Measurements from ENCODE around the gene TOM1L2.

TOM1L2 gene

DNA sequence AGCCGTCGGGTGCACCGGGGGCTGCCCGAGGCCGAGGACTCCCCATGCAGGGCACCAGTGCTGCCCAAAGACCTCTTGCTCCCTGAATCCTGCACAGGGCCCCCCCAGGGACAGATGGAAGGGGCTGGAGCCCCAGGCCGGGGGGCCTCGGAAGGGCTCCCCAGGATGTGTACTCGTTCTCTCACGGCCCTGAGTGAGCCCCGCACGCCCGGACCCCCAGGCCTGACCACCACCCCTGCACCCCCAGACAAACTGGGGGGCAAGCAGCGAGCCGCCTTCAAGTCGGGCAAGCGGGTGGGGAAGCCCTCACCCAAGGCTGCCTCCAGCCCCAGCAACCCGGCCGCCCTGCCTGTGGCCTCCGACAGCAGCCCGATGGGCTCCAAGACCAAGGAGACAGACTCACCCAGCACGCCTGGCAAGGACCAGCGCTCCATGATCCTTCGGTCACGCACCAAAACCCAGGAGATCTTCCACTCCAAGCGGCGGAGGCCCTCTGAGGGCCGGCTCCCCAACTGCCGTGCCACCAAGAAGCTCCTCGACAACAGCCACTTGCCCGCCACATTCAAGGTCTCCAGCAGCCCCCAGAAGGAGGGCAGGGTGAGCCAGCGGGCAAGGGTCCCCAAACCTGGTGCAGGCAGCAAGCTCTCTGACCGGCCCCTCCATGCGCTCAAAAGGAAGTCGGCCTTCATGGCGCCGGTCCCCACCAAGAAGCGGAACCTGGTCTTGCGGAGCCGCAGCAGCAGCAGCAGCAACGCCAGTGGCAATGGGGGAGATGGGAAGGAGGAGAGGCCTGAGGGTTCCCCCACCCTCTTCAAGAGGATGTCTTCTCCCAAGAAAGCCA, 176.0 kb downstream of the TOM1L2 start:
- TF ChIP-seq, protein P1, sequence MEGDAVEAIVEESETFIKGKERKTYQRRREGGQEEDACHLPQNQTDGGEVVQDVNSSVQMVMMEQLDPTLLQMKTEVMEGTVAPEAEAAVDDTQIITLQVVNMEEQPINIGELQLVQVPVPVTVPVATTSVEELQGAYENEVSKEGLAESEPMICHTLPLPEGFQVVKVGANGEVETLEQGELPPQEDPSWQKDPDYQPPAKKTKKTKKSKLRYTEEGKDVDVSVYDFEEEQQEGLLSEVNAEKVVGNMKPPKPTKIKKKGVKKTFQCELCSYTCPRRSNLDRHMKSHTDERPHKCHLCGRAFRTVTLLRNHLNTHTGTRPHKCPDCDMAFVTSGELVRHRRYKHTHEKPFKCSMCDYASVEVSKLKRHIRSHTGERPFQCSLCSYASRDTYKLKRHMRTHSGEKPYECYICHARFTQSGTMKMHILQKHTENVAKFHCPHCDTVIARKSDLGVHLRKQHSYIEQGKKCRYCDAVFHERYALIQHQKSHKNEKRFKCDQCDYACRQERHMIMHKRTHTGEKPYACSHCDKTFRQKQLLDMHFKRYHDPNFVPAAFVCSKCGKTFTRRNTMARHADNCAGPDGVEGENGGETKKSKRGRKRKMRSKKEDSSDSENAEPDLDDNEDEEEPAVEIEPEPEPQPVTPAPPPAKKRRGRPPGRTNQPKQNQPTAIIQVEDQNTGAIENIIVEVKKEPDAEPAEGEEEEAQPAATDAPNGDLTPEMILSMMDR (IDR thresholded peaks at IDR 0.05; ENCODE audit: low read depth, low read length), result no peak
- no peak overlapping the region for H3K4me3 ChIP-seq (replicated peaks in 1 of 2; ENCODE audit: low read depth in 2 of 2, low read length in 2 of 2)

DNA sequence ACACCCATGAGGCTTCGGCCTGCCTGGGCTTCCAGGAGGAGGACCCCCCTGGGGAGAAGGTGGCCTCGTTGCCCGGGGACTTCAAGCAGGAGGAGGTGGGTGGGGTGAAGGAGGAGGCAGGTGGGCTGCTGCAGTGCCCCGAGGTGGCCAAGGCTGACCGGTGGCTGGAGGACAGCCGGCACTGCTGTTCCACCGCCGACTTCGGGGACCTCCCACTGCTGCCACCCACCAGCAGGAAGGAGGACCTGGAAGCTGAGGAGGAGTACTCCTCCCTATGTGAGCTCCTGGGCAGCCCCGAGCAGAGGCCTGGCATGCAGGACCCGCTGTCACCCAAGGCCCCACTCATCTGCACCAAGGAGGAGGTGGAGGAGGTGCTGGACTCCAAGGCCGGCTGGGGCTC, 176.9 kb downstream of the TOM1L2 start:
- no peak for DNase-seq (ENCODE audit: low read depth in 2 of 2)
- TF ChIP-seq, protein P1 (IDR thresholded peaks at IDR 0.05; ENCODE audit: low read depth, low read length), result no peak
- no peak overlapping the region for H3K4me3 ChIP-seq (replicated peaks in 1 of 2; ENCODE audit: low read depth in 2 of 2, low read length in 2 of 2)

More for the DNA sequence above, 176.0 kb downstream of the TOM1L2 start:
- DNase-seq (ENCODE audit: low read depth in 2 of 2), result no peak

DNA sequence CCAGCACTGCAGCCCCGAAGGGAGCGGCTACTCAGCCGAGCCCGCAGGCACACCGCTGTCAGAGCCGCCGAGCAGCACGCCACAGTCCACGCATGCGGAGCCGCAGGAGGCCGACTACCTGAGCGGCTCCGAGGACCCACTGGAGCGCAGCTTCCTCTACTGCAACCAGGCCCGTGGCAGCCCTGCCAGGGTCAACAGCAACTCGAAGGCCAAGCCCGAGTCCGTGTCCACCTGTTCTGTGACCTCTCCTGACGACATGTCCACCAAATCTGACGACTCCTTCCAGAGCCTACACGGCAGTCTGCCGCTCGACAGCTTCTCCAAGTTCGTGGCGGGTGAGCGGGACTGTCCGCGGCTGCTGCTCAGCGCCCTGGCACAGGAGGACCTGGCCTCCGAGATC, 177.8 kb downstream of the TOM1L2 start:
- TF ChIP-seq, protein P1 (IDR thresholded peaks at IDR 0.05; ENCODE audit: low read depth, low read length), result no peak
- H3K4me3 ChIP-seq (replicated peaks in 1 of 2; ENCODE audit: low read depth in 2 of 2, low read length in 2 of 2), result no peak overlapping the region
- no peak for DNase-seq (ENCODE audit: low read depth in 2 of 2)

Measured in cardiac fibroblast (primary cell).